Activated CD8-positive, alpha-beta memory T cell treated with anti-CD3 and anti-CD28 coated beads, Interleukin-2, amount 50 U/mL, for 1 hour (primary cell): Measurements from ENCODE around the gene RAB13.
A peak's percentile ranks its signal among the peaks of the same experiment; 100 is the strongest.

Source experiments
- DNase-seq: peaks from one replicate; pipeline ENCODE4 v3.0.0-alpha.2; 2020; ENCODE audit errors: extremely low read depth

The RAB13 gene

DNA sequence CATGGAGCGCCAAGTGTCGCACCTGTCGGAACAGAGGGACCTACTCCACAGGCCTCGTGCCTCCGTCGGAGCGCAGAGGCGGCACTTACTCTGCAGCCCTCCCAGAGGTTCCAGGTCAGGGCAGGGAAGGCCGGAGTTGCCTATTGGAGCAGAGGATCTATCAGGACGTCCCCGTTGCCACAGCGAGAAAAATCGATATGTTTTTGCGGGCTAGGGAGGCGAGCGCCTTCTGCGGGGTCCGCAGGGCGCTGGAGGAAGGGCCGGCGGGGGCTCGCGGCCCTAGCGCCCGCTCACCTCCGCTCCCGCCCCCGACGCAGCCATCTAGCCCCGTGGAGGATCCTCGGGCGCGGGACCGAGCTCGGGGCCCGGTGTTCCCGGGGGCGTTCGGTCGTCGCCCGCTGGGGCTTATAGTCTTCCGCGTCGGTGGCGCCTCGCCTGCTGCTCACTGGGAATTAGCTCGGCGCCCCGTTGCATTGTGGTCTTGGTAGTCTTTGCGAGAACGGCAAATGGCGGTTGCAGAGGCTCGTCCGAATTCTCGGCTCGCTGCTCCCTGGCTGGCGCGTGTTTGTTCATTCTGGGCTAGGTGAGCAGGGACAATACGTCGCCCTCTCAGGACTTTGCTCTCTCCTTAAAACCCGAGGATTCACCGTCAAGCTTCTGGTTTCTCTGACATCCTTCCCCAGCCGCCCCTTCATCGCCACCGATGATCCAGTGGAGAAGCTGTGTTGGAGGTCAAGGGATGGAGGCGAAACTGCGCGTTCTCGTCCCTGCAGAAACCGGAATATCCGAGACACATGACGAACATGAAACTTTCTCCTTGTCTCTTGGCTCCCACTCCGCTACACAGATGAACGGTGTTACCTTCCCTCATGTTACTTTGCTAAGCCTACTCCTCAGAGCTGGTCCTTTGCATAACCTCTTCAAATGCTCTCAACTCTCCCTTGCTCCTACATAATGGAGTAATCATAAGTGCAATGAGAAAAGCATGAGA is 8.6 kb downstream of the RAB13 start, which contains the start of gene JTB:
JTB (minus strand) TSS at position 425 of the 991 bp plus-strand sequence; CDS start at position 3, 422 bp downstream.
- peak; percentile 58 for DNase-seq

DNA sequence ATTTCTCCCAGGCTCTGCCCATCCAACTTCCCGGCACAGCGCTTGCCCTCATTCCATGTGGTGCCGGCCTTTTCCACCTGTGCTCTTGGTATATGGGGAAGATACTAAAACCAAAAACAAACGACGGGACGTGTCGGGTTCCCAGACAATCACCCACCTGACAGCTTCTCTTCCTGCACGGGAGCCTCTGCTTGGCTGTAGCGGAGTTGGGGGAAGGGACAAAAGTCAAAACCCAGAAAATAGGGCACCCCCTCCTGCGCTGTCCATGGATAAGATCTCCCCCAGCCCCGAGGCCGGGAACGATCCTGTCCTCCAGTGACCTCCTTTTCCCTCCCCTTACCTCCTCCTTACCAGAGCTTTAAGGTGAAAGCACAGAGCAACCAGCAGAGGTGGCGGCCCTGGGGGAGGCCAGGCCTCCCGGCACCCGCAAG is 9.3 kb downstream of the RAB13 start:
- DNase-seq = no peak

DNA sequence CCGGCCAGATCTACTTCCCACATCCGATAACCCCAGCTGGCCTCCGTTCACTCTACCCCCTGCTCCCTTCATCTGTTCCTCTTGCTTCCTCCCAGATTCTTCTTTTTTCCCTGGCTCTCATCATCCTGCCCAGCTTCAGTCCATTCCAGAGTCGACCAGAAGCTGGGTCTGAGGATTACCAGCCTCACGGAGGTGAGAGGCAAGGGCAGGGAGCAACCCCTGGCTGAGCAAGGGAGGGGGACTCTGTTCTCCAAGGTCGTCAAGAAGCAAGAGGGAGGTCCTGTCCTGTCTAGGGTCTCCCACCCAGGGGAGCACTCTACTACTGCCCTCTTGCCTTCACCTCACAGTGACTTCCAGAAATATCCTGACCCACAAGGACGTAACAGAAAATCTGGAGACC is 12.6 kb downstream of the RAB13 start:
- no peak for DNase-seq

DNA sequence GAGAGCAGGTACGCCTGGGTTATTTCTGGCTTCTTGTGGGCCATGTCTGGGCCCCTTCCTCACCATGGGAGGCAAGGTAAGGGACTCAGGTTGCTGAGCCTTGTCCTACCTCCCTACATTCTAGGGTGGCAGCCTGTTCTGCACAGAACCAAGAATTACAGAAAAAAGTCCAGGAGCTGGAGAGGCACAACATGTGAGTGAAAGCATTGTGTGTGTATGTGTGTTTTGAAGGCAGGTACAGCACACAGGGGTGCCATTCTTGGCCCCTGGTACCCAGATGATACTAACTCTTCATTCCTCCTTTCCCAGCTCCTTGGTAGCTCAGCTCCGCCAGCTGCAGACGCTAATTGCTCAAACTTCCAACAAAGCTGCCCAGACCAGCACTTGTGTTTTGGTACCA is 13.1 kb downstream of the RAB13 start:
- DNase-seq = no peak

DNA sequence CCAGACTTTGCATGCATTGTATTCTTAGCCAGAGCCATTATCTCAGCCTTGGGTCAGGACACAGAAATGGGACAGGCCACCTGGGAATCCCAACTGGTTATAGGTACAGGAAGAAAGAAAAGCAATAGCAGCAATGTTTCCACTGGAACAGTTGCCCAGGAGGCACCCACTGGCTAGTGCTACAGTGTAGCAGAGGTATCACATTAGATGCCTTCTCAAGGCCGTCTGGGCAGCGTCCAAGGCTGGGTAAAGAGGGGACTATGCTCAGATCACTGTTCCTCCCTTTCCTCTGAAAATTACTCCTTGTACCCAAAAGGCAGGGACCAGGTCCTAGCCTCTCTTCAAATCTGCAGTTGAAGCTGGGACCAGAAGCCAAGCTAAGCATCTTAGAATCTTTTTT is 15.8 kb downstream of the RAB13 start:
- DNase-seq = no peak

DNA sequence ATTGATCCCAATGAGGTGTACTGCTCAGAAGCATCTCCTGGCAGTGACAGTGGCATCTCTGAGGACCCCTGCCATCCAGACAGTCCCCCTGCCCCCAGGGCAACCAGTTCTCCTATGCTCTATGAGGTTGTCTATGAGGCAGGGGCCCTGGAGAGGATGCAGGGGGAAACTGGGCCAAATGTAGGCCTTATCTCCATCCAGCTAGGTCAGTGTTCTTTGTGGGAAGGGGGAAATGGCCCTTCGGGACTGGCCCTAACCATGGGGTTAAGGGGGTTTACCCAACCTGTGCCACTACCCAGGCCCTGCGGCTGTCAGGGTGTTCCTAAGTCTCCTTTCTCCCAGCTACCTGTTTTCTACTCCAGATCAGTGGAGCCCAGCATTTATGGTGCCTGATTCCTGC is 17.2 kb downstream of the RAB13 start:
- DNase-seq = no peak

DNA sequence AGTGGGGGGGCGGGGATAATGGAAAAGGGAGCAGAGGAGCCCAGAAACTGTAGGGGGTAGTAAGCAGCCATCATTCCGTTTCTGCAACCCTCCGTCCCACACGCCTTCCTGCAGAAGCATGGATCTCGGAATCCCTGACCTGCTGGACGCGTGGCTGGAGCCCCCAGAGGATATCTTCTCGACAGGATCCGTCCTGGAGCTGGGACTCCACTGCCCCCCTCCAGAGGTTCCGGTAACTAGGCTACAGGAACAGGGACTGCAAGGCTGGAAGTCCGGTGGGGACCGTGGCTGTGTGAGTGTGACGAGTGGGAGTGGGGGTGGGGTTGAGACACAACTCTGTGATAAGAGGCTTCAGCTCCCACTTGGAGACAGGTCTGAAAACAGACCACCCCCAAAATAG is 17.7 kb downstream of the RAB13 start:
- DNase-seq = no peak

DNA sequence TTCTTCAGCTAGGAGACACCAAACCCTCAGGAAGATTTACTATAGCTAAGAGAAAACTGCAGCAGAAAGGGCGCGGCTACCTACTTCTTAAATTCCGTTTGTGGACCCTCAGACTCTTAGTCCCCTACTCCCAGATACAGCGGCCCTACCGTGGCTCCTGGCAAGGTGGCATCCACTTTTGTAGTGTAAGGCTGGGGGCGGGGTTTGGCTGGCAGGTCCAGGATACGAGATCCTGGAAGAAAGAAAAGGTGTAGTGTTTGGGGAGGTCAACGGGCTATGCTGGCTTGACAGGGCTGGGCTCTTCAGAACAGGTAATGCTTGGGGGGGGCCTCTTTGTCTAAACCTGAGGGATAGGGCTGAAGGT is 18.2 kb downstream of the RAB13 start:
- DNase-seq = no peak

DNA sequence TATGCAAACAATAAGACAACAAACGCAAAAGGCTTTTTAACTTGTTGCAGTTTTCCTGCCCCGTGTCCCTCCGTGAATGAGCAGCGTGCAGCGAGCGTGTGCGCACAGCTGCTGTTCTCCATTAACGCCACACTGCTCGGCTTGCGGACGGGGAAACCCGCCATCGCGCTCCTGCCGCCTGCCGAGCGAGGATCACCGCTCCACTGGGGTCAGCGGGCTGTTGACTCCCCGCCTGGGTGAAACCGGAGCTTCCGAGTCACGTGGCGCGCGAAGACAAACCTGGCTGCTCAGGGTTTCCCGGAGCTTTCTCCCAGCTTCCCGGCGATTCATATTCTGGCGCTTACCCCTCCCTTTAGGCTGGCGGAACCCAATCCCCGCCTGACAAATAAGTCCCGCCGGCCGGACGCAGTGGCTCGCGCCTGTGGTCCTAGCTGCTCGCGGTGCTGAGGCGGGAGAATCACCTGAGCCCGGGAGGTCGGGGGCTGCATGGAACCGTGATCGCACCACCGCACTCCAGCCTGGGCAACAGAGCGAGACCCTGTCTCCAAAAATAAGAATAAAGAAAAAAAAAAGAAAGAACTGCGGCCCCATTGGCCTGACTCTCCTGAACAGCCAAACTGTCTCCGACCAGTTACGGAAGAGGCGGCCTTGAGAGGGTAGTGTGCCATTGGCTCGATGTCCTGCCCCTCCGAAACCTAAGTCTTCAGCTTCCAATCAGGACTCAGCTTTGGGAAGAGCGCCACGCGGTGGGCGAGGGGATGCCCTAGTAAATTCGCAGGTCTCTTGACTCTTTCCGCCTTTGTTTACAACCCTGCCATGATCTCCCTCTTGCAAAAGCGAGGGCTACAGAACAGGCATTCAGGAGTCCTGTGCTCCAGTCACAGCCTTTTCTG is 18.8 kb downstream of the RAB13 start, which contains the start of gene CREB3L4:
CREB3L4 (plus strand) TSS at position 796 of the 893 bp plus-strand sequence. CDS start 624 bp downstream, outside the sequence.
- DNase-seq = no peak

DNA sequence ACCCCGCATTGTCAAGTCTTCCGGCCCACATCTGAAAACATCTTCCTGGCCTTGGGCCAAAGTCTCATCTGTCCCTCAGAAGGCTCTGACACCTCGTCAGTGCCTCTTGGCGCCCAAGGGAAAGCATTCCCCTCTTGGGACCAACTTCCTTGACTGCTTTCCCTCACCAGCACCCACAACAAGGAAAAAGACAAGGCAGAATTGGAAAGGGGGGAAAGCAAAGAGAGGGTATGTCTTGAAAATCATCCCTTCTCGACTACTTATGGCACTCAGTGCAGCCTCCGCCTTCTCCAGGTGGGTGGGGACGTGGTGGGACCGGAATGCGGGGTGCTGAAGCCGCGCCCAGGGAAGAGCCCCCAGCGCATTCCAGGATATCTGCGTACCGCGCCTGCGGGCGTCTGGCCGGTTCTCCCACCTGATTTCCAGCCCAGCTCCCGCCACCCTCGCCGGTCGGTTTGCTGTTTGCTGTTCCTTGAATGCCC is 22.2 kb downstream of the RAB13 start:
- DNase-seq = no peak

DNA sequence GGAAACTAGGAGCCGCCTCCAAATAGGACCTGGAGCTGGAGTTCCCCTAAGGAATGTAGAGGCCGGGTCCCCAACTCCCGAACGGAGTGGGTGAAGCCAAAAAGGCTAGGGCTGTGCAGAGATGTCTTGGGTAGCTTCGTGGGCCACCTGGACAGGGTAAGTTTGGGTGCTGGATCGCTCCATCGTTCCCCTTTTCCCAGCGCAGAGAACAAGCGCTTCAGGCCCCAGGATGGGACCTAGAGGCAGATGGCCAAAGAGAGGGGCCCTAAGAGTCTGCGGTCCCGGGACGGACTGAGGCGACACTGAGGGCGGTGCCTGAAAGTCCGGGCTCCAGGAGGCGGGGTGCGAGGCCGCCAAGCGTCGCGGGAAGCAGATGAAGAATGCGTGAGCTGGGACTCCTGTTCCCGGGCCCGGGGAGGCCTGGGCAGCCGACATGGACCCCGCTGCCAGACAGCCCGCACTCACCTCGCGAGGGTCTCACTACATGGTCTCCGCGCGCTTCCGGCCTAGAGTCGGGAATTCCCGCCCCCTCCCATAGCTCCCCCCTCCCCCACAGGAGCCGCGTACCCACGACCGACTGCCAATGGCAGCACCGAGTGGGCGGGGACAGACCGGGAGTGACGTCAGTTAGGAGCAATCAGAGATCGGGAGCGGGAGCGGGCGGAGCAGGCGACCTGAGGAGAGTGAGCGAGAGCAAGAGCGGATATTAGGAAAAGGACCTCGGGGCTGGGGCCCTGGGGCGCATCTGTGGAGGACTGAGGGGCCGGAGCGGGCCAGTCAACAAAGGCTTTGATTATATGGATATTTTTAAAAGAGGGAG is 22.9 kb downstream of the RAB13 start, which contains the start of gene SLC39A1:
SLC39A1 (minus strand) TSS at position 508 of the 820 bp plus-strand sequence. CDS start 822 bp downstream, outside the sequence.
- DNase-seq = peak; percentile 88

DNA sequence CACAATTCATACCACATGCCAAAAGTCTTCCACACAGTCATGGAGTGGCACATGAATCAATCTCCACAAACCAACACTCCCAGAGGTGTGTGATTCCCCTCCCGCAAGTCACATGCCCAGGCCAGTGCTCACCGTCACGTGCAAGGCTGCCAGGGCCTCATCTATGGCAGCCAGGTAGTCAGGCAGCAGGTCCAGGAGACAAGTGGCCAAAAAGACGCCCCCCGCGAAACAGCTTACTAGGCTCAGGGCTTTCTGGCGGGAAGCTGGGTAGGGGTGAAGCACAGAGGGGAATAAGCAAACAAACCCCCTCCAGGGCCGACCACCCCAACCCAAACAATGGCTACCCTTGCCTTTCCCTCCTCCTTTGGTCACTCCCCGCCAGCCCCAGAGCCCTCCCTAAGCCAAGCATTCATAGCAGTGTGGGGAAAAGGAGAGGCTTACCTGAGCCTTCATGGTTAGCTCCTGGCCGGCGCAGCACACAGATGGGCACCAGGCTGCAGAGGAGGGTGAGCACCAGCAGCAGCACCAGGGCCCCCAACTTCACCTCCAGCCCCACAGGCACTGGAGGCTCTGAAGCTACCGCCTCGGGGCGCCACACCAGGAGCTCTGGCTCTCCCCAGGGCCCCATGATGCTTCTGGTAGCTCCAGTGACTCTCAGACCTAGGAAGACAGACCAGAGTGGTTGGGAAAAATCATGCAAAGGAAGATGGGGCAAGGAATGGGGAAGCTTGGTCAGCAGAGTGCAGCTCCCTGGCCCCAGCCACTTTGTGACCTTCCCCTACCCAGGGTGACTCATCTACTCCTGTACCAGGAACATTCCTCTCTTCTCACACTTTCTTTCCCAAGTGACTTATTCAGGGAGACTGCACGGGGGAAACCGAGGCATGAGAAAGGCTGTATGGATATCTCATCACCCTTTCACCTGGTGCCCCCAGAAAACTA is 23.8 kb downstream of the RAB13 start:
- DNase-seq = no peak

DNA sequence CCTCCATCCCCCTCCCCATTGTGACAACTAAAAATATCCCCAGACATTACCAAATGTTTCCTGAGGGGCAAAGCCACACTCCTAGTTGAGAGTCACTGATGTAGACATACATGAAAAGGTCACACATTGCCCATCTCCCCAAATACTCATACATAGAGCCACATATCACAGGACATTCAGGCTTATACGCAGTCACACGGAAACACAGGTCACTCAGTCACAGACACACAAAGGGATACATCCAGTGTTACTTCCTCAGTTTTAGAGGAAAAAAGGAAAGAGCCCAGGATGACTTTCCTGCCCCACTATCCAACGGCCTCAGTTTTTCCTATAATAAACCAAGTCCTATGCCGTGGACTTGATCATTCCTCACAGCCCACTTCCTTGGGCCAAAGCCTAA is 24.7 kb downstream of the RAB13 start:
- no peak for DNase-seq

DNA sequence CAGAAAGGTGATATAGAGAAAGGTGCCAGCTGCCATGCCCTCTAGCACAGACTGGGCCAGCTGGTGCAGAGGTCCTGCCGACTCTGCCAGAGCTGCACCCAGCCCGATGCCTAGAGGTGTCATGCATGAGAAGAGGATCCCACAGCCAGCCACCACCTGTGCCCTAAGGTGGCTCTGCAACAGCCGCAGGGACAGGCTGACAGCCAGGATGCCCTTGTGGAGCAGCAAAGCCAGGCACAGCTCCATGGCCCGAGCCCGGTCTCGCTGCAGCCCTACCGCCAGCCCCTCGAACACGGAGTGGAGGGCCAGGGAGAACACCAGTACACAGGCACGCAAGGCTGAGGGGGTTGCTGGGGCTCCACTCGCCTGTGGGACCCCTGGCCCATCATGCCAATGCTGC is 25.9 kb downstream of the RAB13 start:
- no peak for DNase-seq

DNA sequence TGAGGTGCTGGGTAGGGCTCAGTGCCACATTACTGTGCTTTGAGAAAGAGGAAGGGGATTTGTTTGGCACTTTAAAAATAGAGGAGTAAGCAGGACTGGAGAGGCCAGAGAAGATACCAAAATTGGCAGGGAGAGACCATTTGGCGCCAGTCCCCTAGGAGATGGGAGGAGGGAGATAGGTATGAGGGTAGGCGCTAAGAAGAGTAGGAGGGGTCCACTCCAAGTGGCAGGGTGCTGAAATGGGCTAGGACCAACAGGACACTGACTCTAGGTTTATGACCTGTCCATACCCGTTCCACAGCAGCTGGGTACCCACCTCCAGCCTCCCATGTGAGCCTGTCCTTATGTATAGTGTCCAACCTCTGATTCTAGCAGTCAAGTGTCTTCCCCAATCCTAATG is 26.7 kb downstream of the RAB13 start:
- no peak for DNase-seq

DNA sequence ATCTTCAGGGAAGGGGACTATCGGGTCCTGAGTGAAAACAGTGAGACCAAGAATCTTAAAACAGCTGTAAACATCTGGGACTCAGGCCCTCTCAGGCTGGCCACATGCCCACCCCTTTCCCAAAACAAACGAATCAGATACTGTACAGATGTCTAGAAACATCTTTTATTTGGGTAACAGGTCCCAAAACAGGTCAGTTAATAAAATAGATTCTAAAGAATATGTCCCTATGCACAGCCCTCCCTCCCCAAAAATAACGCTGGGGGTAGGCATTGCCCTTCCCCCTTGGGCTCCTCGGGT is 27.2 kb downstream of the RAB13 start:
- DNase-seq = no peak

DNA sequence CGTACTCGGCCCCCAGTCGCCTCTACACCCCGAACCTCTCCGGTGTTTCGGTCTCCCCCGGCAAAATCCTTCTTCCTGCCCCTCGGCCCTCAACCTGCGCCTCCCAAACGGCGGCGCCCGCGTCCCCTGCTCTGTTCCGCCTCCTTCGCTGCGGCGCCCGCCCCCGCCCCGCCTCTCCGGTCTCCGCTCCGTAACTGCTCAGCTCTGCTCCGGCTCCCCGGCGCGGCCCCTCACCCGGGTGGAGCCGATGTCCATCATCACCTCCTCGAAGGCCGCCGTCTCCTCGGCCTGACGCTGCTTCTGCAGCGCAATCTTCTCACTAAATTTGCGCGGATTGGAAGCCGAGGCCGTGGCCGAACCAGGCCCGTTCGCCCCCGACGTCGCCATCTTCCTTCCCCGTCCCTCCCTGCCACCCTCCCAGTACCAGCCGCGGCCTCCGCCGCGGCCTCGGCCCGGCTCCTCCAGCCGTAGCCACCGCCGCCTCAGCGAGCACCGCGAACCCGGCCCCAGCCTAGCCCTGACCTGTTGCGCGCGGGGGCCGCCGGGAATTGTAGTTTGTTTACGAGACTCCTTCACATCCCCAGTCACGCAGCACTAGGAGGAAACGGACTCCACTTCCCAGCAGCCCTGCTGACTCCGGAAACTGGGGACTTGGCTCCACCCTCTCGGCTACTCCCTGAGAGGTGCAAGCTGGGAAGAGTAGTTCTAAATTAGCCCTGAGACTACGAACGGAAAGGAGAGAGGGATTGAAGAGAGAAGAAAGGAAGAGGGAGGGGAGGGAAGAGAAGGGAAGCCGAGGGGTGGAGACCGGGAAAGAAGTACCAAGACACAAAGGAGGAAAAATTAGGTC is 27.8 kb downstream of the RAB13 start, which contains the start of gene CRTC2:
CRTC2 (minus strand) TSS at position 502 of the 850 bp plus-strand sequence; CDS start at position 387, 115 bp downstream.
- peak; percentile 94 for DNase-seq

DNA sequence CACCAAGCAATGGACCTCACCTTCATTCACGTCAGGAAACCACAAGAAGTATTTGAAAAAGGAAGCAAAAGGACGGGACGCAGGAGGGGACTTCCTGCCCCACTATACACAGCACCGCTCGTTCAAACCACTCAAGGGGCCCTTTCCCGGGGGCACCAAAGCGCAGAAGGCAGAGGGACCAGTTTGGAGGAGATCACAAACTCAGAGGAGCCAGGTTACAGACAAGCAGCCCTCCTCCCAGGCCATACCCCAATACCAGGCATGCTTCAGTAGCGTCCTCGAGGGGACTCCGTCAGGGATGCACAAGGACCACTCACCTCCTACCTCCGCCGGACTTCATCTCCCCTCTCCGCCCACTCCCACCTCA is 28.4 kb downstream of the RAB13 start:
- DNase-seq = no peak
